Neural cell (in vitro differentiated cells): ENCODE data around the gene RNASEH2C. TPM values are rescaled to one million over a fixed set of nuclear protein-coding genes. Genes with fewer than 3 reads are reported as not detected.
"Not testable (repeated sequence)": the region's sequence is repeated elsewhere in the genome, so short reads cannot be mapped to it uniquely, and the experiment has no call there.

ENCODE experiments used
- H2AFZ ChIP-seq: fragments of 200-600, 300-800 bp; sonication (generic), shearing (Covaris generic); 2 replicates; pipeline ENCODE4 v1.6.0; 2014; ENCODE audit warnings: low read depth, mild to moderate bottlenecking, antibody characterized with exemption, low read length, moderate library complexity
- H3F3A ChIP-seq: fragments of 200-600 bp; shearing (Covaris generic); 2 replicates; pipeline ENCODE4 v1.6.1; 2016; ENCODE audit warnings: mild to moderate bottlenecking, moderate library complexity, mixed read lengths, antibody characterized with exemption, low read length; ENCODE audit not compliant: insufficient read depth, poor library complexity, severe bottlenecking
- H3K27ac ChIP-seq: fragments of 200-600, 300-800 bp; sonication (generic), shearing (Covaris generic); 2 replicates; pipeline ENCODE4 v1.5.1; 2014; ENCODE audit warnings: mild to moderate bottlenecking, low read length, moderate library complexity
- H3K27me3 ChIP-seq: fragments of 300-800, 200-600 bp; sonication (generic), shearing (Covaris generic); 2 replicates; pipeline ENCODE4 v1.6.0; 2014; ENCODE audit warnings: mild to moderate bottlenecking, low read depth, low read length, moderate library complexity; ENCODE audit not compliant: insufficient read depth
- H3K36me3 ChIP-seq: fragments of 300-800, 200-600 bp; sonication (generic), shearing (Covaris generic); 2 replicates; pipeline ENCODE4 v1.5.1; 2014; ENCODE audit warnings: mild to moderate bottlenecking, antibody characterized with exemption, low read length, moderate library complexity; ENCODE audit not compliant: insufficient read depth
- H3K4me2 ChIP-seq: fragments of 300-800, 200-600 bp; sonication (generic), shearing (Covaris generic); 2 replicates; pipeline ENCODE4 v1.6.0; 2014; ENCODE audit warnings: mild to moderate bottlenecking, low read length
- H3K4me3 ChIP-seq: fragments of 300-800, 200-600 bp; sonication (generic), shearing (Covaris generic); 2 replicates; pipeline ENCODE4 v1.5.1; 2014; ENCODE audit warnings: mild to moderate bottlenecking, low read length, moderate library complexity
- H3K79me2 ChIP-seq: fragments of 200-600 bp; shearing (Covaris generic); replicated peaks from 2 replicates; pipeline ENCODE4 v1.6.0; 2014; ENCODE audit warnings: mild to moderate bottlenecking, low read length, moderate library complexity; ENCODE audit not compliant: insufficient read depth
- H3K9ac ChIP-seq: fragments of 300-800, 200-600 bp; sonication (generic), shearing (Covaris generic); 2 replicates; pipeline ENCODE4 v1.6.1; 2016; ENCODE audit warnings: mild to moderate bottlenecking, low read length, mixed read lengths
- H3K9me2 ChIP-seq: fragments of 200-600 bp; shearing (Covaris generic); 2 replicates; pipeline ENCODE4 v1.6.1; 2016; ENCODE audit warnings: mild to moderate bottlenecking, low read length, mixed read lengths; ENCODE audit not compliant: insufficient read depth
- H3K9me3 ChIP-seq: fragments of 200-600, 300-800 bp; sonication (generic), shearing (Covaris generic); 2 replicates; pipeline ENCODE4 v1.6.1; 2016; ENCODE audit warnings: mild to moderate bottlenecking, mixed run types, low read length, moderate library complexity, mixed read lengths
- H4K20me1 ChIP-seq: fragments of 200-600 bp; shearing (Covaris generic); 2 replicates; pipeline ENCODE4 v1.6.1; 2016; ENCODE audit warnings: mild to moderate bottlenecking, mixed run types; ENCODE audit not compliant: insufficient read depth
- CTCF ChIP-seq: fragments of 450-650 bp; IDR thresholded peaks from 2 replicates; pipeline ENCODE4 v1.5.1; 2014; ENCODE audit warnings: antibody characterized with exemption, mild to moderate bottlenecking, moderate library complexity; ENCODE audit not compliant: poor library complexity, severe bottlenecking
- EP300 ChIP-seq: fragments of 450-650 bp; conservative IDR thresholded peaks from 2 replicates; pipeline ENCODE4 v1.6.1; 2014; ENCODE audit warnings: antibody characterized with exemption, mild to moderate bottlenecking, moderate library complexity; ENCODE audit not compliant: poor library complexity, severe bottlenecking
- EZH2 ChIP-seq: fragments of 200-600, 300-800 bp; shearing (Covaris generic), sonication (generic); IDR thresholded peaks from 2 replicates; pipeline ENCODE4 v1.6.1; 2014; ENCODE audit warnings: antibody characterized with exemption, low read length, borderline replicate concordance, mild to moderate bottlenecking; ENCODE audit not compliant: insufficient read depth, poor library complexity, severe bottlenecking
- MXI1 ChIP-seq: fragments of 450-650 bp; conservative IDR thresholded peaks from 2 replicates; pipeline ENCODE4 v1.6.1; 2014; ENCODE audit warnings: antibody characterized with exemption, mild to moderate bottlenecking; ENCODE audit not compliant: poor library complexity, severe bottlenecking
- POLR2AphosphoS5 ChIP-seq: IDR thresholded peaks from 2 replicates; pipeline ENCODE4 v1.6.1; 2012
- RAD21 ChIP-seq: fragments of 450-650 bp; conservative IDR thresholded peaks from 2 replicates; pipeline ENCODE4 v1.6.1; 2014; ENCODE audit warnings: antibody characterized with exemption, mild to moderate bottlenecking, moderate library complexity
- REST ChIP-seq: IDR thresholded peaks from 2 replicates; pipeline ENCODE4 v1.6.1; 2012; ENCODE audit warnings: borderline replicate concordance
- TAF1 ChIP-seq: IDR thresholded peaks from 2 replicates; pipeline ENCODE4 v1.6.1; 2012; ENCODE audit warnings: low read depth
- polyA plus RNA-seq: library from polyadenylated mRNA; depleted of rRNA; stranded (reverse); fragments of >200 nt; gene quantifications from 2 replicates; pipeline ENCODE4 v1.2.3, GENCODE V29; 2014

The RNASEH2C gene
- polyA plus RNA-seq, 1 donor from 2014 or later: 38.4 TPM

- TF ChIP-seq TAF1 (no peak), EP300 (no peak), REST (no peak), CTCF (no peak)
- Histone ChIP-seq H3K79me2 (no peaks in the 10 kb centered on the region), H3K9me3 (no peaks in the 10 kb centered on the region)
Observed at GRCh38 chr11:65685981-65686380, 34.6 kb downstream of the RNASEH2C start.

GRCh38 chr11:65683480-65683879 is 37.1 kb downstream of the RNASEH2C start:
- H3K9me3 ChIP-seq, H3K9me2 ChIP-seq, H3K4me2 ChIP-seq, H3K9ac ChIP-seq, H3K79me2 ChIP-seq, H3K27me3 ChIP-seq, H3K27ac ChIP-seq, H3K4me3 ChIP-seq, H2AFZ ChIP-seq, H3K36me3 ChIP-seq, H3F3A ChIP-seq, H4K20me1 ChIP-seq: not testable (repeated sequence)

More at GRCh38 chr11:65685981-65686380, 34.6 kb downstream of the RNASEH2C start:
- no peaks in the 10 kb centered on the region for H3K36me3 ChIP-seq
- H3K9me2 ChIP-seq: no peaks in the 10 kb centered on the region
- no peak overlapping the region for H3K9ac ChIP-seq
- H3K4me3 ChIP-seq: no peak overlapping the region
- H3K4me2 ChIP-seq: no peak overlapping the region
- no peaks in the 10 kb centered on the region for H4K20me1 ChIP-seq
- no peaks in the 10 kb centered on the region for H3F3A ChIP-seq
- H3K27me3 ChIP-seq: no peaks in the 10 kb centered on the region
- no peak overlapping the region for H2AFZ ChIP-seq
- H3K27ac ChIP-seq: no peak overlapping the region

GRCh38 chr11:65680192-65680743 is 40.3 kb downstream of the RNASEH2C start:
- Histone ChIP-seq H3K4me3 (no peak overlapping the region), H3K36me3 (no peaks in the 10 kb centered on the region), H3K27me3 (no peaks in the 10 kb centered on the region), H3K4me2 (no peak overlapping the region), H2AFZ (no peak overlapping the region), H3K9me2 (no peaks in the 10 kb centered on the region), H3K9ac (no peak overlapping the region), H3K27ac (no peak overlapping the region), H3K9me3 (no peaks in the 10 kb centered on the region), H3K79me2 (no peaks in the 10 kb centered on the region), H4K20me1 (no peaks in the 10 kb centered on the region), H3F3A (no peaks in the 10 kb centered on the region)
- TF ChIP-seq CTCF (no peak), EP300 (no peak), REST (no peak), TAF1 (no peak), RAD21 (no peak), EZH2 (no peak), POLR2AphosphoS5 (no peak), MXI1 (no peak)
